GM13976 (cell line): ENCODE data around the gene UBE2S.
A peak's percentile ranks its signal among the peaks of the same experiment; 100 is the strongest.

Source experiments
- DNase-seq: peaks from one replicate; pipeline ENCODE4 v3.0.0; 2012; ENCODE audit warnings: low spot score
- in situ Hi-C: fragments of 300-500 bp; cut with MboI; formaldehyde crosslinking; loops from one replicate; pipeline ENCODE4 v1.12.0; 2022; ENCODE audit warnings: low sequenced_read_pairs, mixed read lengths, inconsistent platforms; ENCODE audit not compliant: unreplicated experiment
- TF ChIP-seq, protein P1 (sequence below): IDR thresholded peaks from 2 replicates; pipeline ENCODE4 v1.5.1; 2012; ENCODE audit warnings: borderline replicate concordance, mild to moderate bottlenecking; ENCODE audit not compliant: insufficient read depth; ENCODE audit errors: extremely low read depth, missing control alignments, control extremely low read depth

Gene UBE2S

DNA sequence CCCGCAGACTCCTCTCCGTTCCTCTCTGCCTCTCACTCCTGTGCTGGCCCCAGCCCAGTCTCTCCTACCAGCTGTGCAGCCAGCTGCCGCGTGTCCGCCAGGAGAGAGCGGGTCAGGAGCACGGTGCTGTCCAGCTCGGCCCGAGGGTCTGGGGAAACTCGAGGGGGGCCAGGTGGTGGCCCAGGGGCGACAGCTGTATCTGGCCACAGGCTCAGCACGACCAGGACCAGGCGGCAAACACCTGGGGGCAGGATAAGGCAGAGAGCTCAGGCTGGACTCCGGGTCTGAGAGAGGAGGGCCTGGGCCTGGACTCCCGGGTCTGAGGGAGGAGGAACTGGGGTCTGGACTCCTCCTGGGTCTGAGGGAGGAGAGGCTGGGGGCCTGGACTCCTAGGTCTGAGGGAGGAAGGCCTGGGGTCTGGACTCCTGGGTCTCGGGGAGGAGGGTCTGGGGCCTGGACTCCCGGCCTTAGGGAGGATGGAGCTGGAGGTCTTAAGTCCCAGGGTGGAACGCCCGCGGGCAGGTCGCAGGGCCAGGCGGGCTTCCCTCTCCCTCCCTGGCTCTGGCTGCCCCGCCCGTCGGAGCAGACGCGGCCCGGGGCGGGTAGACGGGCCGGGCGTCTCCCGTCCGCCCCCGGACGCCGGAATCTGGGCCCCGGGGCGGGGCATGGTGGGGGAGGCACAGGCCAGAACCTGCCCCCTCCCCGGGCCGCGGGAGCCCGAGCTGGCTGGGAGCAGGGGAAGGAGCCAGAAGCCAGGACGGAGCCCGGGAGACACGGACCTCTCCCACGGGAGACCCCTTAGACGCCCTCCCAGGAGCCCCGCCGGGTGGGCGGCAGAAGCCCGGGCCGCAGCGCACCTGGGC lies 38.7 kb downstream of the UBE2S start:
- DNase-seq, result peak; percentile 65
- in situ Hi-C loops, result no loop called here
- TF ChIP-seq, protein P1, sequence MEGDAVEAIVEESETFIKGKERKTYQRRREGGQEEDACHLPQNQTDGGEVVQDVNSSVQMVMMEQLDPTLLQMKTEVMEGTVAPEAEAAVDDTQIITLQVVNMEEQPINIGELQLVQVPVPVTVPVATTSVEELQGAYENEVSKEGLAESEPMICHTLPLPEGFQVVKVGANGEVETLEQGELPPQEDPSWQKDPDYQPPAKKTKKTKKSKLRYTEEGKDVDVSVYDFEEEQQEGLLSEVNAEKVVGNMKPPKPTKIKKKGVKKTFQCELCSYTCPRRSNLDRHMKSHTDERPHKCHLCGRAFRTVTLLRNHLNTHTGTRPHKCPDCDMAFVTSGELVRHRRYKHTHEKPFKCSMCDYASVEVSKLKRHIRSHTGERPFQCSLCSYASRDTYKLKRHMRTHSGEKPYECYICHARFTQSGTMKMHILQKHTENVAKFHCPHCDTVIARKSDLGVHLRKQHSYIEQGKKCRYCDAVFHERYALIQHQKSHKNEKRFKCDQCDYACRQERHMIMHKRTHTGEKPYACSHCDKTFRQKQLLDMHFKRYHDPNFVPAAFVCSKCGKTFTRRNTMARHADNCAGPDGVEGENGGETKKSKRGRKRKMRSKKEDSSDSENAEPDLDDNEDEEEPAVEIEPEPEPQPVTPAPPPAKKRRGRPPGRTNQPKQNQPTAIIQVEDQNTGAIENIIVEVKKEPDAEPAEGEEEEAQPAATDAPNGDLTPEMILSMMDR, result no peak

GRCh38 chr19:55368106-55368505 lies 39.5 kb downstream of the UBE2S start:
- in situ Hi-C loops, result no loop called here
- TF ChIP-seq, protein P1, result no peak
- DNase-seq, result no peak

DNA sequence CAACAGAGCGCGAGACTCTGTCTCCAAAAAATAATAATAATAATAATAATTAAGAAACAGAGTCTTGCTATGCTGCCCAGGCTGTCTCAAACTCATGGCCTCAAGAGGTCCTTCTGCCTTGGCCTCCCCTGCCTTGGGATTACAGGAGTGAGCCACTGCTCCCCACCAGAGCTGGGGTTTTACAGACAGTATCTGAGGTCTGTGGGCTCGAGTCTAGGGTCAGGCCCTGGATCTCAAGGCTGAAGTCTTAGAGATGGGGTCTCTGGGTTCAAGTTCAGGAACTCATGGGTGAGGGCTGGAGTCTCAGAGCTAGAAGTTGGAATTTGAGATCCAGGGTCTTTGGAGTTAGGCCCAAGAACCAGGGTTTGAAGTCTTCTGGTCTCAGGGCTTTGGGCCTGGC lies 40.8 kb downstream of the UBE2S start:
- DNase-seq, result no peak
- TF ChIP-seq, protein P1, result no peak
- in situ Hi-C loops, result no loop called here

- in situ Hi-C loops, result no loop called here
- TF ChIP-seq, protein P1, result no peak
- no peak for DNase-seq
Observed at GRCh38 chr19:55365964-55366363, 41.6 kb downstream of the UBE2S start.

DNA sequence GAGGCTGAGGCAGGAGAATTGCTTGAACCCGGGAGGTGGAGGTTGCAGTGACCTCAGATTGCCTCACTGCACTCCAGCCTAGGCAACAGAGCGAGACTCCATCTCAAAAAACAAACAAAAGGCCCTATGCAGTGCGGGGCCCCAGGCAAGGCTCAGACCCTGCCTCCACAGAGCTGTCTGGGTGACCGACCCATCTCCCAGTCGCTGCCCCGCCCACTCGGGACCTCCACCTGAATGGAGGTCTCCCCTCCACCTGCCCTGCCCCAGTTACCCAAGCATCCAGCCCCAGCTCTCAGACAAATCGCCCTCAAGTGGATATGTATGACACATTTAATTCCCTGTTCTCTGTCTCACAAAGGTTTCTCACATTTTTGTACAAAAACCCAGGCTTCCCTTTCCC lies 42.3 kb downstream of the UBE2S start:
- no peak for DNase-seq
- in situ Hi-C loops, result no loop called here

GRCh38 chr19:55362990-55363716 lies 44.4 kb downstream of the UBE2S start, which contains the start of gene GARIN5B:
GARIN5B (minus strand) TSS chr19:55363260; CDS start chr19:55363066, 194 bp downstream.
- no peak for DNase-seq
- in situ Hi-C loops, result no loop called here
- TF ChIP-seq, protein P1, result no peak

More for the DNA sequence above, 42.3 kb downstream of the UBE2S start:
- TF ChIP-seq, protein P1, result no peak
